Stimulated activated CD8-positive, alpha-beta memory T cell treated with anti-CD3 and anti-CD28 coated beads, Interleukin-12 subunit alpha, Interleukin-12 subunit beta, amount 100 ng/mL, for 1 hour (primary cell): ENCODE data around the gene TRMT61A.
"Not testable (repeated sequence)": the region's sequence is repeated elsewhere in the genome, so short reads cannot be mapped to it uniquely, and the experiment has no call there.

Experiments used
- DNase-seq: peaks from one replicate; pipeline ENCODE4 v3.0.0-alpha.2; 2020; ENCODE audit warnings: low read depth

The TRMT61A gene

DNA sequence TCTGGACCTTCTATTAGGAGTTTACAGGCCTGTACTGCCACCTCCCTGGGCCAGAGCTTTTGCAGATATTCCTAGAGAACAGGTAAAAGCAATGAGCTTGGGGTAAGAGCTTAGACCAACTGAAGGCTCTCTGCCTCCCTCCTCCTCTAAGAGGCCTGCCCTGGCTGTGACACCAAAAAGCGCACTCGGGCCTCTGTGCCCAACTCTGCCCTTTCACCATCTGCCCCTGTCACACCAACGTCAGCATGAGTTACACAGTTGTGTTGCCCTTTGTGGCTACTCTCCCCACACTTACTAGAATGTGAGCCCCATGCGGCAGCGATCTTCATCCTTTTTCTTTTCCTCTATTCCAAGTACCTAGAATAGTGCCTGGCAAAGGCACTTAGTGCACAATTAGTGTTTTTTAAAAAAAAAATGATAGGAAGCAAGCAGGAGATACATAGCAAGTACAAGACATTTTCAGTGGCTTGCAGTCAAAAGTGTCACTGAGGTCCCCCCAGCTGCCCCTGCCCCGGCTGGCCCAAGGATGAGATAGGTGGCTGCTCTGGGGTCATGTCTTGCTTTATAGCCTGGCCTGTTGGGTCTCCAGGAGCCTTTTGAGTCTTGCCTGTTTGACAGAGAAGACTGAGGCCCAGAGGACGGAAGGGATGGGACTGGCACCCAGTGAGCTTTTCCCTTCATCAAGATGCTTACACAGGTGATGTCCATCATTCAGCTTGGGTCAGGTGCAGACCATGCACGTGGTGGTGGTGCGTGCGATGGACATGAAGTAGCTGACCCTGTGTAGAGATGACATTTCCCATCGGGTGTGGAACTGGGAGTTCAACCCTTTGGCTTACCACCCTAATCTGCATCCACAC, 18.9 kb upstream of the TRMT61A start:
- no peak for DNase-seq

DNA sequence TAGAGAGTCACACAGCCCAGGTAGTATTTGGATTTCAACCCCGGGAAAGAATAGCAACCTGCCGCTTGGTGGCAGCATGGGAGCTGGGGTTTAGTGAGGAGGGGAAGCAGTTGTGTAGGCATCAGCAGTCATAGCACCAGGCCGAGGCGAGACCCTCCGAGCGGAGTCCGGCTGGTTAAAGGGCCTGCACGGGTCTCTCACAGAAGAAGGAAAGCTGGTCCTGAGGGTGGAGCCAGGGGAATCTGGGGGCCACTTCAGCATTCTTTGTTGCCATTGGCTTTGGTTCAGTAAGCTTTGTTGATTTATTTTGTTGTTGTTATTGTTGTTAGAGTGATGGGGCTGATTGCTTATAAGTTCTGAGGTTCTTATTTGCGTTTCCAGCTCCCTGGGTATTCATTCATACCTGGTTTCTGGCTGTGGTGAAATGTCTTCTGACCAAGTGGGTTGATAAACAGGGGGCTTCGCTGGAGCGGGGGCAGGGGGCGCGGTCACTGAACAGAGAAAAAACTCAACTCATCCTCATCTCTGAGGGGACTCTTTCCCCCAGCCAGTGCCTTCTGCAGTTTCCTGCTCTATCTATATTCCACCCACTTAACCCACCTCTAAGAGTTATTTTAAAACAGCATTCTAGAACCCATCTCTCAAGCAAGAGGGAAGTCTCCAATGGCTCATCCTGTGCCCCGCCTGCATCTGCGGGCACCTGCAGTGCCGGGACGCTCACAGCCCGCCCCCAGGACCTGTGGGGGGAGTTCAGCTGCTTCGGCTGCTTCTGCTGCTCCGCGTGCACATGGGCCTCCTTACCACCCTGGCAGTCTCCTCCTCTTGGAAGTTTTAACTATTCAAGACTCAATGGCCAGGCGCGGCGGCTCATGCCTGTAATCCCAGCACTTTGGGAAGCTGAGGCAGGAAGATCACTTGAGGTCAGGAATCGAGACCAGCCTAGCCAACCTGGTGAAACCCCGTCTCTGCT, 18.0 kb upstream of the TRMT61A start:
- DNase-seq, result no peak

DNA sequence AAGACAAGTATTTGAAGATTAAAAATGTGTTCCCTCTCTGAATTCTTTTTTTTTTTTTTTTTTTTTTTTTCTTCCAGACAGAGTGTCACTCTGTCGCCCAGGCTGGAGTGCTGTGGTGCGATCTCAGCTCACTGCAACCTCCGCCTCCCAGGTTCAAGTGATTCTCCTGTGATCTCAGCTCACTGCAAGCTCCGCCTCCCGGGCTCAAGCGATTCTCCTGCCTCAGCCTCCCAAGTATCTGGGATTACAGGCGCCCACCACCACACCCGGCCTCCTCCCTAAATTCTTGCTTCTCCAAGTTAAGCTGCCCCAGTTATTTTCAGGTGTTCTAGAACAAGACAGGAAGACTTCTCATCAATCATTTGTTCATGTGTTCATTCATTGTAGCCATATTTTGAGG, 16.8 kb upstream of the TRMT61A start:
- DNase-seq, result not testable (repeated sequence)

DNA sequence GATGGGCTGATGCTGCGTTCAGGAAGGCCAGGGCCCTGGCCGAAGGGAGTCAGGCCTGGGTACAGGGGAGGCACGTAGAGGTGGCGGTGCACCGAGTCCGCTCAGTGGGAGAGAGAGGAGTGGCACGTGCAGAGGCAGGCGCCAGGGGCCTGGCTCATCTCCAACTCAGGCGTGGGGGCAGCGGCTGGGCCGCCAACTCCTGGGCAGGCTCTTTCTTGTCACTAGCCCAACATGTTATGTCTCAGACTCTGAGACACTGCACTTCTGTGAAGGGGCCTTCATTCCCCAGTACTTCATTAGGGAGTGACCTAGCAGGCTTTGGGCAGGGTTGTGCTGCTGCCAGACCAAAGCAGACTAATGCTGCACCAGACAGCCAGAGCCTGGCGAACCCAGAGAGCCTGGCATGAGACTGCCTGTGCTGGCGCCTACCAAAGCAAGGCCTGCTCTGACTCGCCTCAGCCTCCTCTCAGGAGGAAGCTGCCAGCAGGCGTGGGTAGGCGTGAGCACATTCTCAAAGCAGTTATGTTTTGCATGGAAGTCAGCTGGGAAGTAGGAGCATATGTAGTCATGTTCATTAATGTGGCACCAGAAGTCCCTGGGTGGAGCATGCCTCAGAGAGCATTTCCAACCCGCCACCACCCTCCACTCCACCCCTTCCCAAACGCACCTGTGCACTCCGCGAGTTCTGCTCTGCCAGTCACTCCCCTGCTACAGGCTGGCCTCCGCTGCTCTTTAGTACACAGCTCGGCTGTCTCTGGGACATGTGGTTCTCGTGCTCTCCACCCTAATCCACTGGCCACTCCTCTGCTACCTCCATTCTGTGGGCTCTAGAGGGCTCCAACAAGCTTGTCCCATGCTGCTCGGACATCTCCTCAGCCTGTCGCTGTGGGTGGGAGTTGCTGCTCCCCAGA, 16.0 kb upstream of the TRMT61A start:
- DNase-seq, result no peak

DNA sequence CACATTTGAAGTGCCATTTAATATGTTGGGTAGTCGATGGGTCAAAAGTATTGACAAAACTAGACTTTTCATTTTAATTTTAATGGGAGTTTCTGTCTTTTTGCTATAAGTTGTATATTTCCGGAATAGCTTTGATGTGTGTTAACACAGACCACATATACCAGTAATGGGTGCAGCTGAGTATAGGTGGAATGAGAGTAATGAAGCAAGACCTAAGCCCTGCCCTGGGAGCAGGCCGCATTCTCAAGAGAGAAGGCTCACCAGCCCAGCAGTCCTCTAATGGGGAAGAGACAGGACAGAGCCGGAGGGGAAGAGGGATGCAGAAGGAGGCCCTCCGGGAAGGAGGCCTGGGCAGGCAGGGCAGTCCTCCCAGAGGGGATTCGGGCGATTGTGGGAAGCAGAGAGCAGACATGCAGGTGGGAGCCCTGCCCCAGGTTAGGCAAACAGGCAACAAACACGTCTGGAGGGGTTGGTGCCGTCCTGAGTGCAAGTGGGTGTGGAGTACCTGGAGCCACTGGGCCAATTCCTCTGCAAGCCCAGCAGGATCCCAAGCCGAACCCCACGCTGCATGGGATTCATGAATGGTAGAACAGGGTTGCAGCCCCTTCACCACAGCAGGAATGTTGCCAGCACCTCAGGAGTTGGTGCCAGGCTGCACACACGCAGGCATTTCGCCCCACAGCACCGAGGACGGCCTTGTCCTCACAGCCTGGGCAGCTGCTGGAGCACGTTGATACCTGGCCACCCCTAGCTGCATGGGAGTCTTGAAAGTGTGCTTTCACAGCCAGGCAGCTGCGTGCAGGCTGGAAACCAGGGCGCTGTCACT, 14.2 kb upstream of the TRMT61A start:
- DNase-seq, result no peak

DNA sequence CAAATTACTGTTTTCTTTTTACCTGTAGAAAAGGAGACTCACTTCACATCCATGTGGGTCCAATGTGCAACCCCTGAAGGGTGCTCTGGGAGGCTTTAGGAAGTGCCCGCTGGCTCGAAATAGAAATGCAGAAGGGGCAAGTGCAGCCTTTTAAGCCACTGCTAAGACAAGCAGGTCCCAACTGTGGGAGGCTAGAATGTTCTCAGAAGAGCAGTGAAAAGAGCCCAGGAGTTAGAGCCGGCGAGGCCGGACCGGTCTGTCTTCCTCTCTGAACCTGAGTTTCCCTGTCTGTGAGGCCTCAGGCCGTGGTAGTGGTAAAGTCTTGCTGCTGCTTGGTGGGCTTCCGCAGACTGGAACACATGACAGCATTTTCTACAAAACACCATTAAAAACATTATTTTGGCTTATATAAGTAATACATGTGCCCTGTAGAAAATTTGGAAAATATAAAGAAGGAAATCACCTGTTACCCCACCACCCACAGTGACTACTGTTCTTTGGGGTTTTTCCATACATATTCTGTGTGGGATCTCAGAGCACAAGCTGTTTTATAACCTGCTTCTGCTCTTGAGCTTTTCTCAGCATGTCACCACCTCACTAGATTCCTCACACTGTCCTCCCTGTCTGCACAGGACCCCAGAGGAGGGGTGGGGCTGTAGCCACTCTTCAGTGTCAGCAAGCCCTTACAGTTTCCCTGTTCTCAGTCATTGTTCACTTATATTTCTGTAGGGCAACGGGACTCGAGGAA, 12.4 kb upstream of the TRMT61A start:
- no peak for DNase-seq

DNA sequence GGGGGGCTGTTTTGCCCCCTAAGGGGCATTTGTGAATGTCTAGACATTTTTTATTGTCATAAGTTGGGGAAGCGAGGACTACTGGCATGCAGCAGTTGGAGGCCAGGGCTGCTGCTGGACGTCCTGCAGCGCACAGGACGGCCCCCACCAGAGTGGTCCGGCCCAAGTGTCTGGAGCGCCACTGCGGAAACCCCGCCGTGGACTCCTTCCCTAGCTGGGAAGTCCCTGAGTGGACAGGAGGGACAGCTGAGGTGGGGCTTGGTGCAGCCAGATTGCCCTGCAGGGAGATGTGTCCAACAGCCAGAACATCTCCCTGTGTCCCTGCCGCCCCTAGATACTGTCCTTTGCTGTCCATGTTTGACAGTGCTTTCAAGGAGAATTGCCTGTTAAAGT, 11.8 kb upstream of the TRMT61A start:
- no peak for DNase-seq

DNA sequence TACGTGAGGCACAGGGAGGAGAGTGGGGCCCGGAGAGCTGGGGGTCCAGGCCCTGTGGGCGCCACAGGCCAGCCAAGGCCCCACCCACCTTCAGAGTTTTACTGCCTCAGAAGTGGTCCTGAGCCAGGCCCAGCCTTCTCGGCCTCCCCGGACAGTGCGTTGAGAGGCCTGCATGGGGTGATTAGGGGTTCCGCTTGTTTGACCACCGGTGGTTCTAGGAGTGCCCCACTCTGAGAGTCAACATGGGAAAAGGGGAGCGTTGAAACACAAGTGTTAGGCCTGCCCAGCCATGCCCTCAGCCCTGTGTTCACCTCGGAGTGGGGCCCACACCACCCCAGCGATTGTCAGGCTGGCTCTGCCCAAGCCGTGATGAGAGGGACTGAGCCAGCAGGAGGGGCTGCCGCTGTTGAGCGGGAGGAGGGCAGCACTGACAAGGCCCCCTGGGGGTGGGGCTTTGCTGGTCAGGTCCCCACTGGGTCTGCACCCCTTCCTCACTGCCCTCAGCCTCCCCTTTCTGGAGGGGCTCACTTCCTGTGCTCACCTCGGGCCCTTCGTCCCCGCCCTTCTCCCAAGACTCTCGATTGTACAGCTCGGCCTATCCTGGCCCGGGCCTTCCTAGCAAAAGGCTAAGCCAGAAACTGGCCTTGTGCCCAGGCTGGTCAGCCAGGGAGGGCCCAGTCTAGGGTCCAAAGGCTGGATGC, 11.1 kb upstream of the TRMT61A start:
- DNase-seq, result no peak

DNA sequence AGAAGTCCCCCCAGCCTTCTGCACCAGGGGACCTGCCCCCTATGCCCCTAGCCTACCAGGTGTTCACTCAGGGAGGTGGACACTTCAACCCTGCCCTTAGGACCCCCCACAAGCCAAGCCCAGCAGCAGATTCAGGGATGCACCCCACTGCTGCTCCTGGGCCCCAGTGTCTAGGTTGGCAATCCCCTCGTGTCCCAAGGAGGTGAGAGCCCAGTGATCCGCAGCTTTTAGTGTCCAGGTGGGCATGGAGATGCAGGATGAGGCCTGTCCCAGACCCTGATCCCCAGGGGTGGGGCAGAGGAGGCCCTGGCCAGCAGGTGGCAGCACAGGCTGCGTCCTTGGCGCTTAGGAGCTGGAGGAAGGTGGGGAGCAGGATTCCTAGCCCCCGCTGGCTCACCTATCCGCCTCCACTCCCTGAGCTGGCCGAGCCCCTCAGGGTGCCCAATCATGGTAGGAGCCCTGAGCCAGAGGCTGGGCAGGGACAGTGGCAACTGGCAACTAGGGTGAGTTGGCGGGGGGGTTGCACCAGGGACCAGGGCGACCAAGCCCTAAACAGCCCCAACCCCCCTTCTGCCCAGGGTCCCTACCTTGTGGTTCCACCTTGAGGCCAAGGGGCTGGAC, 10.5 kb upstream of the TRMT61A start:
- DNase-seq, result peak; percentile 45

DNA sequence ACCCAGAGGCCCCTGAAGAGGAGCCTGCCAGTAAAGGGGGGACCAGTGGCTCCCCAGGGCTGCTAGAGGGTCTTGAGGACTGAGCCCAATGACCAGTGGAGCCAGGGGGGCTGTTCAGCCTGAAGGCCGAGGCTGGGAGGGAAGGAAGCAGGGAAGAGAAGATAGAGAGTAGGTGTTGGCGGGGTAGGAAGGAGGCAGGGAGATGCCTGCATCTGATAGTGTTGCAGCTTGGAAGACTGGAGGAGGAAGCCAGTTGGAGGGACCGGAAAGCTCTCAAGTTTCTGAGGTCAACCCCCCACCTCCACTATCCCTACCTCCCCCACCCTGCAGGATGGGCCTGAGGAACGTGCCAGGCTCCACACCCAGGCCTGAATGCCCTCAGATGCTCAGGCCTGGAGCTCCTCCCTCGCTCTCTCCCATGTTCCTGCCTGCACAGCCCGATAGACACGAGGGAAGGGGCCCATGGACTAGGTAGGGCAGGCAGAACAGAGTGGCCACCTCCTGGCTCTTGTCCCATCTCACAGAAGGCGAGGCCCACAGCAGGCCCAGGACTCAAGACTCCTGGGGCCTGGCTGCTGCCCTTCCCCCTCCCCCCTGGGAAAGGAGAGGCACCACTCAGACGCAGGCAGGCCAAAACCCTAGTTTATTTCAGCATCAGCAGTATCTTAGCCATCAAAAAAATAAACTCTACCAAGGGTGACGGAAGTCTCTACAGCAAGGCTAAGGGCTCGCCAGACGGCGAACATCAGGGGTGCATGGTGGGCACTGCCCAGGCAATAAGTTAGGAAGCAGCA, 9.8 kb upstream of the TRMT61A start:
- DNase-seq, result no peak

DNA sequence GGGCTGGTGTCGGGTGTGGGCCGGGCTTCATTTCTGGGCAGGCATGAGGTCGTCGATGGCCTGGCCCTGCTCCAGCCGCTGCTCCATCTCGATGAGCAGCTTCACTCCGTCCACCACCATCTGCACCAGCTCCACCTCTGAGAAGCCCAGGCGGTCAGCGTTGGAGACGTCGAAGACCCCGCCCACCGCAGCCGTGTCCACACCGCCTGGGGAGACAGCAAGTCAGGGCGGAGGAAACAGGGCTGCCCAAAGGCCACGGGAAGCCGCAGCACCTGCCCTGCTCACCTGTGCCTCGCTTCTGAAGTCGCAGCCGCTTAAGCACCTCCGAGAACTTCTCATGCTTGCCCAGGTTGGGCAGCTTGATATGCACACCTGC, 9.2 kb upstream of the TRMT61A start:
- DNase-seq, result no peak

DNA sequence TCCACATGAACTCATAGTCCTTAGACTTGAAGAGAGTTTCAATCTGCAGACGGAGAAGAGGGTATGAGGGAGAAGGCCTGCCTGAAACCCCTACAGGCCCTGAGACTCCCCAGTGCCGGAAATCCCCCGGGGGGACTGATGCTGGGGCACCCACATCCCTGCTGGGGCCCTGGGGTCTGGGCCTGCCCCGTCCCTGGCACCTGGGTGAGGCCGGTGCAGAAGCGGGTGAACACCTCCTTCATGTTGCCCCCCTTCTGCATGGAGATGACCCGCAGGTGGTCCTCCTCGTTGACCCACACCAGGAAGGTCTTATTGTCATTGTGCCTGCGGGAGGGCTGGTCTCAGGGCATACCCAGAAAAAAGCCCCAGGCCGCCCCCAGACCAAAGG, 8.7 kb upstream of the TRMT61A start:
- no peak for DNase-seq

DNA sequence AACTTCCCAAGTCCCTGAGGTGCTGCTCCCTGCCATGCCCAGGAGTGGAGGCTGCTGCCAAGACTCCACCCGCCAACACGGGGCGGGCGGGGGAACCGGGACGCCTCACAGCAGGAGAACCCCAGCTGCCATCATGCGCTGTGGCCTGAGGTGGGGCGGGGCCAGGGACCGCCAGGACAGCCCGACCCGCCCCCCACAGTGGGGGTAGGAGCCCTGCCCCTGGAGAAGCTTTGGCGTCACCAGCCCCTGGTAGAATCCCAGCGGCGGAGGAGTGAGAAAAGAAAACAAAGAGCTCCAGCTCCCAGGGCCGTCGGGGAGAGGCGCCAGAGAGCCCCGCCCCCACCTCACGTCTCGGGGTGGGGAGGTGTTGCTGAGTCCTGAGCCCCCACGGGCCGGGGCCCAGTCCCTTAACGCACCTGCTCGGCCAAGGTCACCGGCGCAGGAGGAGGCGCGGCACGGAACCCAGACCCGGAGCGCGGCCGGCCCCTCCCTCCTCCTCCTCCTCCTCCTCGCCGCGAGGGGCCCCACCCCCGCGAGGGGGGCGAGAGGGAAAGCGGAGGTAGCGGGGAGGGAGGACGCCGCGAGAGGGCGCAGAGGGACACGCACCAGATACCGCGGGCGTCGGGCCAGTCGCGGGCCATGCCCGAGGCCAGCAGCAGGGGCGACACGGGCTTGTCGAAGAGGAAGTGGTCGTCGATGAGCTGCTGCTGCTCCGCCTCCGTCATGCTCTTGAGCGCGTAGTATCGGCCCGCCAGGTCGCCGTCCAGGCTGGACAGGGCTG, 8.1 kb upstream of the TRMT61A start:
- peak; percentile 46 for DNase-seq

DNA sequence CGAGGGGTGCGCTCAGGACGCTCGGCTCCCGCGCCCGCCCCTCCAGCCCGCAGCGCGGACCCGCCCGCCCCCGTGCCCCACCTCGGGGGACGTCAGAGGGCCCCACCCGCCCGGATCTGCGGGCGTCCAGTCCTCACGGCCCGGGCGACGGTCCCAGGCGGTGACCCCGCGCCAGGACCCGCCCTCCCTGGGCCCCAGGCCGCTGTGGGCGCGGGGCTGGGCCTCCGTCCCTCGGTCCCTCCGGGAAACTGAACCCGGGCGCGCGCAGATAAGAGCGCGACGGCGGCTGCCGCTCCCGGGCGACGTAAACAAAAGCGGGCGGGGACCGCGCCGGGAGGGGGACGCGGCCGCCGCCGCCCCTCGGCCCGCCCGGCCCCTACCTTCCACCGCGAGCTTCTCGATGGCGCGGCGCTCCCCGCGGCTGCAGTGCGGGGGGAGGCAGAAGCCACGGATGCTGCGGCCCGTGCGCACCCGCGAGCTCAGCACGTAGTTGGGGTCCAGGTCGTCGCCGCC, 7.5 kb upstream of the TRMT61A start:
- no peak for DNase-seq

DNA sequence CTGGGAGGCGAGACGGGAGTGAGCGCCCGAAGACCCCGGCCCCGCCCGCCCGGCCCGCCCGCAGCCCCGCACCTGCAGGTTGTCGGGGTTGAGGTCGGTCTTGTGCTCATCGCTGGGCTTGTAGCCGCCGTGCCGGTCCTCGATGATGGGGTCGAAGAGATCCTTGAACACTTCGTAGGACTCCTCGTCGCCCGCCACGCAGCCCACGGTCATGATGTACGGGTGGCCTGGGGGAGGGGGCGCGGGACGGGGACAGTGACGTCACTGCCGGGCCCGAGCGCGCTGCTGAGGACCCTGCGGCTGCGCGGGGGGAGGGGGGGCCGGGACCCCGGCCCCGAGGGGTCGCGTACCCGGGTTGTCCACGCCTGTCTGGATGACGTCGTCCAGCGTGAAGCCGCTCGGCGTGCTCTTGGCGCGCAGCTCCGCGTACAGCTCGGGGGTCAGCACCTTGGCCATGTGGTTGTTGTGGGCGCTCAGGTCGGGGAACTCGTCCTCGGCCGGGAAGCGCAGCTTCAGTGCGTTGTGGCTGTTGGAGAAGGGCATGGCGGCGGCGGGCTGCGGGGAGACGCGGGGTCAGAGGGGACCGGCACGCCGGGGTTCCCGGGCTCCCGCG, 6.9 kb upstream of the TRMT61A start:
- no peak for DNase-seq

DNA sequence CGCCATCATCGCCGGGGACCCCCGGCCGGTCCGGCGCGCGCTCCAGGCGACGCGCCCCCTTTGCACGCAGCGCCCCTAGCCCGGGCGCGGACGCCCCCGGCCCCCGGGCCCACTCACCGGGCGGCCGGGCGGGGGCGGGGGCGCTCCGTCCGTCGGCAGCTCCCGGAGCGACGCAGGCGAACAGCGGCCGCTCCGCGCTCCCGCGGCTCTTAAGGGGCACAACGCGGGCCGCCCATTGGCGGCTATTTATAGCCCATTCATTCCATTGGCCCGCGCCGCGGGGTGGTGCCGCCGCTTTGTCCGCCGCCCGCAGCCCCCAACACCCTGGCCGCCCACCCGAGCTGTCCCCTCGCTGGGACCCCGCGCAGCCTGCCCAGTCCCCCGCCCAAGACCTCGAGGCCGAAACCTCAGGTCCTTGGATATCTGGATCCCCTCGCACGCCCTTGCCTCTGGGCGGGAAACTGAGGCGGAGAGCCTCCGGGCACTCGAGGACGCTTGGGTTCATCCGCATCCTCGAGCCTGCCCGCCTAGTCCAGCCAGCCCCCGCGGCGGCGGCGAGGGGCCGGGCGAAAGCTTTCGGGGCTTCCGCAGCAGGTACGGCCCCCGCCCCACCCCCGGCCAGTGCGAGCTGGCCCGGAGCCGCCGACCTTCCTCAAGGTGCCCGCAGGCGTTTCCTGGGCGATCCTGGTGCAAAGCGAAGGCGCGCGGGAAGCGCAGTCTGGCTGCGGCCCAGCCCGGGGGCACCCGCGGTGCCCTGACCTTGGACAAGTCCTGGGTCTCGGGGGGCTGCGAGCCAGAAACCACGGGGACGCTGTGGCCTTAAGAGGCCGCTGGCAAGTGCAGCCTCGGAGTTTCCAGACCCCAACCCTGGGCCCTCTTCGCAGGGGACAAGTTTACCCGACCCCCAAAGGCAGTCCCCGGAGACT, 6.1 kb upstream of the TRMT61A start, which contains the start of gene CKB:
Gene CKB (minus strand): TSS at position 182 of the 926 bp plus-strand sequence. CDS start 337 bp downstream, outside the sequence.
- no peak for DNase-seq
